ENCODE results near the gene COL5A1. TPM values are rescaled to one million over a fixed set of nuclear protein-coding genes. Genes with fewer than 3 reads are reported as not detected.

COL5A1 gene
- total RNA-seq, 1 donor from 2014 or later: 19.8 TPM

- Mint-ChIP-seq H3K9me3 (ENCODE audit: low read depth) (no peaks in the 10 kb centered on the region), H3K27me3 (no peaks in the 10 kb centered on the region), H3K4me3 (ENCODE audit: low read depth) (no peak overlapping the region), H3K27ac (no peak overlapping the region), H3K36me3 (ENCODE audit: insufficient read depth) (no peaks in the 10 kb centered on the region), H3K4me1 (ENCODE audit: low read depth) (peaks cover 4% of the 10 kb centered on the region)
- no peak for TF ChIP-seq CTCF (IDR thresholded peaks at IDR 0.05; ENCODE audit: unreplicated experiment)
- DNase-seq (ENCODE audit: low spot score, unreplicated experiment): no peak
Observed at GRCh38 chr9:134694368-134694665, 52.7 kb downstream of the COL5A1 start.

GRCh38 chr9:134694714-134695113 lies 53.1 kb downstream of the COL5A1 start:
- no peaks in the 10 kb centered on the region for H3K27me3 Mint-ChIP-seq
- no peak overlapping the region for H3K27ac Mint-ChIP-seq
- no peak for DNase-seq (ENCODE audit: low spot score, unreplicated experiment)
- H3K4me3 Mint-ChIP-seq (ENCODE audit: low read depth): no peak overlapping the region
- peaks cover 4% of the 10 kb centered on the region for H3K4me1 Mint-ChIP-seq (ENCODE audit: low read depth)
- no peaks in the 10 kb centered on the region for H3K9me3 Mint-ChIP-seq (ENCODE audit: low read depth)
- no peaks in the 10 kb centered on the region for H3K36me3 Mint-ChIP-seq (ENCODE audit: insufficient read depth)
- no peak for TF ChIP-seq CTCF (IDR thresholded peaks at IDR 0.05; ENCODE audit: unreplicated experiment)

- Mint-ChIP-seq H3K9me3 (ENCODE audit: low read depth) (no peaks in the 10 kb centered on the region), H3K4me3 (ENCODE audit: low read depth) (no peak overlapping the region), H3K27ac (no peak overlapping the region)
Observed at GRCh38 chr9:134695144-134695543, 53.5 kb downstream of the COL5A1 start.

GRCh38 chr9:134696433-134696832 lies 54.8 kb downstream of the COL5A1 start:
- H3K4me3 Mint-ChIP-seq (ENCODE audit: low read depth): no peak overlapping the region
- no peaks in the 10 kb centered on the region for H3K27me3 Mint-ChIP-seq

More at GRCh38 chr9:134695144-134695543, 53.5 kb downstream of the COL5A1 start:
- no peak for TF ChIP-seq CTCF (IDR thresholded peaks at IDR 0.05; ENCODE audit: unreplicated experiment)
- H3K36me3 Mint-ChIP-seq (ENCODE audit: insufficient read depth): no peaks in the 10 kb centered on the region
- no peak for DNase-seq (ENCODE audit: low spot score, unreplicated experiment)
- peaks cover 4% of the 10 kb centered on the region for H3K4me1 Mint-ChIP-seq (ENCODE audit: low read depth)
- H3K27me3 Mint-ChIP-seq: no peaks in the 10 kb centered on the region

GRCh38 chr9:134698111-134698510 lies 56.5 kb downstream of the COL5A1 start:
- no peak overlapping the region for H3K4me3 Mint-ChIP-seq (ENCODE audit: low read depth)
- H3K36me3 Mint-ChIP-seq (ENCODE audit: insufficient read depth): no peaks in the 10 kb centered on the region

More at GRCh38 chr9:134696433-134696832, 54.8 kb downstream of the COL5A1 start:
- no peak for TF ChIP-seq CTCF (IDR thresholded peaks at IDR 0.05; ENCODE audit: unreplicated experiment)
- no peak for DNase-seq (ENCODE audit: low spot score, unreplicated experiment)
- no peak overlapping the region for H3K27ac Mint-ChIP-seq
- no peaks in the 10 kb centered on the region for H3K36me3 Mint-ChIP-seq (ENCODE audit: insufficient read depth)
- peaks cover 4% of the 10 kb centered on the region for H3K4me1 Mint-ChIP-seq (ENCODE audit: low read depth)
- no peaks in the 10 kb centered on the region for H3K9me3 Mint-ChIP-seq (ENCODE audit: low read depth)

More at GRCh38 chr9:134698111-134698510, 56.5 kb downstream of the COL5A1 start:
- DNase-seq (ENCODE audit: low spot score, unreplicated experiment): no peak
- Mint-ChIP-seq H3K4me1 (ENCODE audit: low read depth) (peaks cover 4% of the 10 kb centered on the region), H3K9me3 (ENCODE audit: low read depth) (no peaks in the 10 kb centered on the region), H3K27ac (no peak overlapping the region), H3K27me3 (no peaks in the 10 kb centered on the region)
- no peak for TF ChIP-seq CTCF (IDR thresholded peaks at IDR 0.05; ENCODE audit: unreplicated experiment)
